ENCODE results near the gene NPM1. TPM values are rescaled to one million over a fixed set of nuclear protein-coding genes. Genes with fewer than 3 reads are reported as not detected.

Gene NPM1
- total RNA-seq, 1 experiment from 2014 or later, result 2,693 TPM

DNA sequence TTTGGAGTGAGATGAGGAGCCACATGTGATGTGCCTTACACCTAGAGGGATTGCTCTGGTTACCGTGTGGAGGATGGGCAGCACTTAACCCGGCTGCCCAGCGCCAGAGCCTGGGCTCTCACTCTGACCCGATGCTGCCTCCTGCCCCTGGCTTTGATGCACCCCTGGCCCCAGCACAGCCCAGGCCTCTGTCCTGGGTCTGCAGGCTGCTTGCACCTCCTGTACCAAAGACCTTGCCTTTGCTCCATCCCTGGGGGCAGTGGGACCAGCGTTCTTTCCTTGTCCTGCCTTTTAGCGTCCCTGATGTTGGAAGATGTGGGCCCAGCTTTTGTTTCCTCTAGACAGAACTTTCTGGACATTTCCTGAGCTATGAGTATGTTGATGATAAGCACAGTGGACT is 72.2 kb downstream of the NPM1 start:
- Histone ChIP-seq H3K4me1 (ENCODE audit: control insufficient read depth in 1 of 2, insufficient read depth in 2 of 2, low read length in 2 of 2) (no peaks in the 10 kb centered on the region), H3K9me3 (ENCODE audit: control insufficient read depth in 1 of 2, insufficient read depth in 1 of 2, low read depth in 1 of 2, low read length in 2 of 2) (no peaks in the 10 kb centered on the region), H3K9ac (ENCODE audit: low read length) (no peak overlapping the region), H3K4me2 (ENCODE audit: low read length) (no peak overlapping the region), H3K4me3 (replicated peaks in 1 of 2; ENCODE audit: low read depth in 1 of 2, low read length in 2 of 2) (no peak overlapping the region), H3K27me3 (ENCODE audit: insufficient read depth, low read length) (no peaks in the 10 kb centered on the region), H3K27ac (ENCODE audit: low read depth, low read length) (no peak overlapping the region), H3K9me2 (ENCODE audit: insufficient read depth) (no peaks in the 10 kb centered on the region), H3K79me2 (ENCODE audit: insufficient read depth, low read length) (no peaks in the 10 kb centered on the region), H3K36me3 (ENCODE audit: control insufficient read depth in 1 of 2, insufficient read depth in 2 of 2, low read length in 2 of 2) (no peaks in the 10 kb centered on the region), H2AFZ (ENCODE audit: low read depth, low read length, poor library complexity, severe bottlenecking) (no peak overlapping the region), H4K20me1 (ENCODE audit: insufficient read depth) (no peaks in the 10 kb centered on the region)
- BruUV-seq (replicated peaks), result no TSS peak
- RAD21 ChIA-PET (ENCODE audit: low non-redundant PET in 1 of 2, low total read pairs in 2 of 2, uncharacterized antibody in 2 of 2, unreplicated experiment in 2 of 2), result no interaction called here
- ATAC-seq, result no peak
- TF ChIP-seq POLR2AphosphoS5 (IDR thresholded peaks at IDR 0.05; ENCODE audit: low read depth, low read length) (no peak), CBX3 (IDR thresholded peaks at IDR 0.05; ENCODE audit: low read depth) (no peak)
- CTCF ChIA-PET, result no interaction called here
- intact Hi-C loops (cut with micrococcal nuclease), result no loop called here
- POLR2A ChIA-PET, result no interaction called here
- no peak for DNase-seq (ENCODE audit: low read depth, low spot score)

Small RNA genes within 50 kb of the gene (microRNA-seq; reads per million reads assigned to microRNA genes)
- gene MIR3912 (ENCODE audit: borderline number of aligned reads), result not detected

Other genes starting within 250 kb of the NPM1 start
- 4.6 TPM for gene TLX3, start 78.6 kb upstream of the NPM1 start, total RNA-seq (2021; ENCODE audit: unreplicated experiment)
- 0.96 TPM for gene FGF18, start 31.8 kb downstream of the NPM1 start, total RNA-seq (2021; ENCODE audit: unreplicated experiment)